ENCODE measurements around the gene NTRK3. TPM values are rescaled to one million over a fixed set of nuclear protein-coding genes. Genes with fewer than 3 reads are reported as not detected.

Gene NTRK3
- total and polyA plus RNA-seq, 10 donors, result 0.33 to 6.6 (median 2.1) TPM

- WGBS, 5 donors, result 28 to 38% (median 35%) methylated on average over 9 of the region's 9 CpGs
- TF ChIP-seq CTCF (IDR thresholded peaks at IDR 0.05 in 8 of 11, conservative IDR thresholded peaks at IDR 0.05 in 3 of 11) (no peak), POLR2AphosphoS5 (IDR thresholded peaks at IDR 0.05) (no peak), POLR2A (IDR thresholded peaks at IDR 0.05) (no peak)
Observed at GRCh38 chr15:88083811-88084760, 172.5 kb downstream of the NTRK3 start.

GRCh38 chr15:88080616-88081015, 175.9 kb downstream of the NTRK3 start:
- no peak overlapping the region for H3K4me3 ChIP-seq

More at GRCh38 chr15:88083811-88084760, 172.5 kb downstream of the NTRK3 start:
- no peaks in the 10 kb centered on the region for H3K9me3 ChIP-seq
- H3K36me3 ChIP-seq, result no peaks in the 10 kb centered on the region
- DNase-seq, result no peak
- H3K27me3 ChIP-seq (replicated peaks in 1 of 7), result peaks cover 0 to 6% (median 0%) of the 10 kb centered on the region in 7 donors
- H3K4me3 ChIP-seq, result no peak overlapping the region
- no peak overlapping the region for H3K27ac ChIP-seq
- intact Hi-C loops (cut with DNase I; ENCODE audit: low total_unique reads), result no loop called here
- H3K4me1 ChIP-seq, result no peaks in the 10 kb centered on the region

GRCh38 chr15:88077296-88078020, 179.1 kb downstream of the NTRK3 start:
- no peak for DNase-seq
- TF ChIP-seq CTCF (IDR thresholded peaks at IDR 0.05 in 8 of 11, conservative IDR thresholded peaks at IDR 0.05 in 3 of 11), result no peak
- no peak for TF ChIP-seq POLR2A (IDR thresholded peaks at IDR 0.05)
- TF ChIP-seq POLR2AphosphoS5 (IDR thresholded peaks at IDR 0.05), result no peak
- intact Hi-C loops (cut with DNase I; ENCODE audit: low total_unique reads), result no loop called here
- H3K27me3 ChIP-seq (replicated peaks in 1 of 7), result peaks cover 0 to 7% (median 0%) of the 10 kb centered on the region in 7 donors
- WGBS, 5 donors, result 59 to 76% (median 70%) methylated on average over 12 of the region's 12 CpGs
- H3K4me1 ChIP-seq, result no peaks in the 10 kb centered on the region
- no peak overlapping the region for H3K4me3 ChIP-seq
- no peaks in the 10 kb centered on the region for H3K9me3 ChIP-seq
- H3K27ac ChIP-seq, result no peak overlapping the region
- no peaks in the 10 kb centered on the region for H3K36me3 ChIP-seq

More at GRCh38 chr15:88080616-88081015, 175.9 kb downstream of the NTRK3 start:
- no peaks in the 10 kb centered on the region for H3K9me3 ChIP-seq
- no peaks in the 10 kb centered on the region for H3K36me3 ChIP-seq
- 67 to 81% (median 71%) methylated on average over 3 of the region's 3 CpGs for WGBS, 5 donors
- H3K27ac ChIP-seq, result no peak overlapping the region
- no peak for DNase-seq
- intact Hi-C loops (cut with DNase I; ENCODE audit: low total_unique reads), result no loop called here
- no peaks in the 10 kb centered on the region for H3K4me1 ChIP-seq
- no peaks in the 10 kb centered on the region for H3K27me3 ChIP-seq (replicated peaks in 1 of 7)
- TF ChIP-seq POLR2A (IDR thresholded peaks at IDR 0.05) (no peak), POLR2AphosphoS5 (IDR thresholded peaks at IDR 0.05) (no peak), CTCF (IDR thresholded peaks at IDR 0.05 in 8 of 11, conservative IDR thresholded peaks at IDR 0.05 in 3 of 11) (no peak)

GRCh38 chr15:88076328-88076727, 180.2 kb downstream of the NTRK3 start:
- intact Hi-C loops (cut with DNase I; ENCODE audit: low total_unique reads), result no loop called here
- H3K27me3 ChIP-seq (replicated peaks in 1 of 7), result peaks cover 0 to 7% (median 0%) of the 10 kb centered on the region in 7 donors
- no peaks in the 10 kb centered on the region for H3K36me3 ChIP-seq
- no peak for DNase-seq
- no peaks in the 10 kb centered on the region for H3K9me3 ChIP-seq
- H3K4me1 ChIP-seq, result no peaks in the 10 kb centered on the region
- 62 to 89% (median 83%) methylated on average over 1 of the region's 1 CpG for WGBS, 5 donors
- H3K27ac ChIP-seq, result no peak overlapping the region
- TF ChIP-seq CTCF (IDR thresholded peaks at IDR 0.05 in 8 of 11, conservative IDR thresholded peaks at IDR 0.05 in 3 of 11) (no peak), POLR2A (IDR thresholded peaks at IDR 0.05) (no peak), POLR2AphosphoS5 (IDR thresholded peaks at IDR 0.05) (no peak)
- H3K4me3 ChIP-seq, result no peak overlapping the region
